Activated T-helper 1 cell treated with Interleukin-2 at 50 U/mL for 16 hours (primary cell): ENCODE measurements around the gene GRPEL1.
"Not testable (repeated sequence)": the region's sequence is repeated elsewhere in the genome, so short reads cannot be mapped to it uniquely, and the experiment has no call there.

Experiments
- DNase-seq: peaks from one replicate; pipeline ENCODE4 v3.0.0-alpha.2; 2020; ENCODE audit warnings: low read depth

GRPEL1 gene

DNA sequence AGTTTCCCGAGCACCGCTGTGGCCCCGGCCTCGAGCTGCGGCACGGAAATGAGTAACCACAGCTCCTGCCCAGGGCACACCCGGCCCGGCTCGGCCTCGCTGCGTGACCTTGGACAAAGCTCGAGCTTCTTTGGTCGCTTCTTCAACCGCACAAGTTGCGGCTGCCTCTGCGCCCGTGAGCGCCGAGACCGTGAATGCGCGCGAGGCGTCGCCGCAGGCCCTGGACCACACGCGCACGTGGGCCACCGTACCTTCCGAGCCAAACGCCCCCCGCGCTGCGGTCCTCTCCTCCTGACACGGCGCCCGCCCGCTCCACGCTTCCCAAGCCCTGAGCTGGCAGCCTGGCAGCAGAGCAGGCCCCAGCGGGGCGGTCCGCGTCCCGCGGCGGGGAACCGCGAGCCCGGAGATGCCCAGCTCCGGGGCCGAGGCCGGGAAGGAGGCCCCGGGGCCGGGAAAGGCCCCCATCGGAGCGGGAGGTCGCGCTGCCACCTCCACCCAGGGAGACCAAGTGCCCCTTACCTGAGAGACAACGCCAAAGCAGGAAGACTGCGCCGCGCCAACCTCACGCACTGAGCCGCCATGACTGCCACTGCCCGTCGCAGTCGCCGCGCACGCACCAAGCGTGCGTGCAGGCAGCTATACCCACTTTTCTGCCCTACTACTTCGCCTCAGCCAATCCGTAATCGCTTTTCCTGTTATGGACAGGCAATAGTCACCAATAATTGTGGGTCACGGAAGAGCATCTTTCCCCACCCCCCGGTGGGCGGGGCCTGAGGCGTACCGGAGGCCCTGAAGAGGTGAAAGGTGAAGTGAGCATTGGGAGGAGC is at the start of gene GRPEL1:
GRPEL1 (minus strand) TSS at position 613 of the 827 bp plus-strand sequence; CDS start at position 581, 32 bp downstream.
- peak; percentile 100 for DNase-seq

DNA sequence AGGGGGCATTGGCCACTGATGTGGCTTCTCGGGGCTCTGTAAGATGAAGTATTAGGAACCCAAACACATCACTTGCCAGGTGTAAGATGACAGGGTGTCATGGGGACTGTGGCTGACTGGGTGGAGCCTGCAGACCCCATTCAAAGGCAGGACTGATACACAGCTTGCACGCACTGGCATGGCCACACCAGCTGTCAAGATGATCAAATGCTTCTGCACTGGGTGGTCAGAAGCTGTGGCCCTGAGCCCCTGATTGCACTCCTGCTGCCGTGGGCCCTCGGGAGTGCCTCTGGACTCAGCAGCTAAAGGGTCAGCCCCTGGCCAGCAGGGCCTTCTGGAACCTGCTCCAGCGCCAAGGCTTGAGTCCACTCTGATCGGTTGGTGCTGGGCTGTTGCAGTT is 48.8 kb upstream of the GRPEL1 start:
- no peak for DNase-seq

- DNase-seq, result no peak
Observed at GRCh38 chr4:7115557-7116340, 47.9 kb upstream of the GRPEL1 start.

DNA sequence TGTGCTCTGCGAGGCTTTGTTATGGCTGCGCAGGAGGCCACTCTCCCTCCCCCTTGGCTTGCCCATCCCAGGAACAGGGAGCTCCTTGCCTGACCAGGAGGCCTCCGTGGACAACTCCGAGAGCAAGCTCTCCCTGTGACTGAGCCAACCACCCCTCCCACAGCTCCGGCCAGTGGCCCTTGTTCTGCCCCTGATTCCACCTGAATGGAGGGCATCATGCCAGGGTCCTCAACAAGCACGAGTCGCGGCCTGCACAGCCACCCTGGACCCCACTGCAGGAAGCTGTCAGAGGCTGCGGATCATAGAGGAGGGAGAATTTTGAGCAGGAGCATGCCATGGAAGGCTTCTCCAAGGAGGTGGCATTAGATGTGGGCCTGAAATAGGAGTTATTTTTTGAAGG is 44.8 kb upstream of the GRPEL1 start:
- DNase-seq, result no peak

DNA sequence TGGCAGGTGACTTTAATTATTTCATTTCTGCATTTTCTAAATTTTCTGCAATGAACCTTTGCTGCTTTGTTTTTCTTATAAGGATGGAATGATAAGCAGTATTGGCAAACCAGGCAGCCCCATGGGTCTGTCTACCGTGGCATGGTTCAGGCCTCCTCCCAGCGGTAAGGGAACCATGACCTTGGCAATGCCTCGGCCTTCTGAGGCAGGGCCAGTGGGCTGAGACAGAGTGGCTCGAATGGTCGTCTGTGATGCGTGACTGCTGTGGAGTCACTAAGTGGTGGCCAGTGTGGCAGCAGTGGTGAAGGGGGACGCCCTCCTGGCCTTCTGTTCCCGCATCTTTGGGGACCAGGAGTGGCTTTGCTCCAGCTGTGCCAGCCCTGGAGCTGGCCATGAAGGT is 43.6 kb upstream of the GRPEL1 start:
- no peak for DNase-seq

DNA sequence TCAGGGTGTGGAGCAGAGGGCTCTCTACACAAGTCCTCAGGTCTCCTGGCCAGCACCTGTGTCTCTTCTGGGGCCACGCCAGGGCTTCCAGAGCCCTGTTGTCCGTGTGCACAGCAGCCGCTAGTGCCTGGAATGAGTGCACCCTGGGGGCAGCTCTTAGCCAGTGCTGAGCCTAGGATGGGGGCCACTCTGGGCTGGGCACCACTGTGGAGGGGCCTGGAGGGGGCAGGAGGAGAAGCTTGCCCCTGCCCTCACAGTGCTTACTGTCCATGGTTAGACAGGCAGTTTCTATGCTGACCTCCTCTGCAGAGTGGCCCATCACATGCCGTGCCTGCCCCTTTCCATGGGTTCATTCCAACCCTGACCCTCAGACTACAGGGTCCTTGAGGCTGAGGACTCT is 42.7 kb upstream of the GRPEL1 start:
- no peak for DNase-seq

- DNase-seq, result no peak
Observed at GRCh38 chr4:7109169-7109568, 41.3 kb upstream of the GRPEL1 start.

GRCh38 chr4:7108660-7109059 is 40.8 kb upstream of the GRPEL1 start:
- DNase-seq, result no peak

DNA sequence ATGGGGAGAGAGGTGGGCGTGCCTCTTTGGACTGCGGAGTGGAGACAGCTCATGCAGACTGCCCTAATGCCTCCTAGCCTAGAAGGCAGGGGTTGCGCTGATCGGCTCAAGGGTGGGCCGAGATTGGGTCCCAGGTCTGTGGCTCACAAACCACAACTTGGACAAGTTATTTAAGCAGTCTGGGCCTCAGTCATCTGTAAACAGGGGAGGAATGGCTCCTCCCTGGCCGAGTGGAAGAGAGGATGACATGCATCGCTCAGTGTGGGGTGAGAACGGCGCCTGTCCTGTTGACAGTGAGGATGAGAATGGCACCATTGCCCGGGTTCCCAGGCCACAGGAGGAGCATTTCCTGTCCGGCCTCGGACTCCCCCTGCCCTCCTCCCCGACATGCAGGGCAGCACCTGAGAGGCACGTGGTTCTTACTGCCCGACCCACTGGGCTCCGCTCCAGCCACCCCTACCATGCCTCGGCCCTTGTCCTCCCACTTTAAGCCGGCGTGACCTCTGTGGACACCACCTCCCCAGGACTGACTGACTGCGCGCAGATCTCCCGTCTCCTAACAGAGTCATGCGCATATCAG is 40.3 kb upstream of the GRPEL1 start:
- no peak for DNase-seq

DNA sequence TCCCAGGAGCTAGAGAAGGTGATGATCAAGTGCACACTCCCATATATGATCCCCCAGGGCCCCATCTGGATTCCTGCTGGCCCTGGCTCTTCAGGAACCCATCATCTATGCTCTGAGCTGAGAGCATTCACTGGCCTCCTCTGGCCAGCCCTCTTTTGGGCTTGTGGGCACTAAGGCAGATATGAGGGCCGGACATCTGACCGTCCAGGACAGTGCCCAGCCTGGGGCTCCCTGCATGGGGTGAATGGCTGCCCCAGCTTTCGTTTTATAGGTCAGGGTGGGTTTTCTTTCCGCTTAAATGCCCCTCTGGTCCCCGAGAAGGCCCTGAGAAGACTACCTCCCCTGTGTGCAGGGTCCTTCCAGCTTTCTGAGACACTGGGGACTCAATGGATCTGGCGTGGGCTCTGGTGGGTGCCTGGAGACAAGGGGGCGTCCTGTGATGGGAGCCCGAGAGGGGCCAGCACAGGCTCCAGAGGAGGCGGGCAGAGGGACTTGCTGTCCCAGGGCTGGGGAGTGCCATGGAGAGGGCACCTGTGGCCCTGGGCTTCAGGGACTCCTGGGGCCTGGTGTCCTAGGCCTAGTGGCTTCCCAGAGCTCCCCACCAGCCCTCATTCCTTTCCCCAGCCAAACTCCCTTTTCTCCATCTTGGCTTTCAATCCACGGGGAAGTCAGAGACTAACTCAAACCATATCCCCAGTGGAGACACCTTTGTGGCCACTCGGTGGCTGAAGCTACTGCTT is 39.5 kb upstream of the GRPEL1 start:
- DNase-seq, result no peak

DNA sequence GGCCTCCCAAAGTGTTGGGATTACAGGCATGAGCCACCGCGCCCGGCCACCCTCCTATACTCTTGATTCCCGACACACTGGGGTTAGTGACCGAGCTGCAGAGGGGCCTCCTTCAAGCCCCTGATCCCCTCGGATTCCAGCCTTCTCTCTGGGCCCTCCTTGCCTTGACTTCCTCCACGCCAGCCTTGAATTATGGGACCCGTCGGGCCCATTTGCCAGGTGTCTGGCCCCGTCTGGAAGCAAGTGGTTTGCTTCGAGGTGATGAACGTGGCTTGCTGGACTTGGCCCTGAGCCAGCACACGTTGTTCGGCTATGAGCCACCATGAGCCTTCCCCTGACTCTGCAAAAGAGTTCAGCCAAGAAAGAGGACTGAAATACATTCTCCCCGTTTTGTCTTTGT is 37.4 kb upstream of the GRPEL1 start:
- no peak for DNase-seq

DNA sequence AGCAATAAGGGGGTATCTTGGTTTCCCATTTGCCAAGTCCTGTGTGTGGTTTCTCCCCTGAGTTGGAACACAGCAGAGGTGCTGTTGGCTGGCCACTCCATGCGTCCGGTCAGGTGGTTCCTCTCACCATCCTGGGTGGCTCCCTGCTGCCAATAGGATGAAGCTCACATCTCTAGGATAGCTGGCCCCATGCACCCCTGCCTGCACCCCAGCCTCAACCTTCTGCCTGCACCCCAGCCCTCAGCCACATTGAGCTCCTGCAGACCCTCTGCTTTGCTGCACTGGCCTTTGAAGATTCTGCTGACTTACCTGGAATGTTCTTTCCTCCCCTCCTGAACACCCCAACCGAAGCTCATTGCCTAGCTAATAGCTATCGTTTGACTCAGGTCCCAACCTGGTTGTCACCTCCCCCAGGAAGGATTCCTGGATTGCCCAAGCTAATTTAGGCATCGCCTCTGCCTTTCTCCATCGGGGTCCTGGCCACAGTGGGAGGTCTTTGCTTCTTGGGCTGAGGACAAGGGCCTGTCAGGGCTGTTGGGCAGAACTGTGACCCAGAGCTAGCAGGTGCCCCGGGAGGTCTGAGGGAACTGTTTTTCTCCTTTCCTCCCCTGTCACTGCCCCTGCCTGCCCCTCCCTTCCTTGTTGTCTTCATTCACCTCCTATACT is 36.6 kb upstream of the GRPEL1 start:
- no peak for DNase-seq

GRCh38 chr4:7103607-7104365 is 35.9 kb upstream of the GRPEL1 start:
- DNase-seq, result no peak

DNA sequence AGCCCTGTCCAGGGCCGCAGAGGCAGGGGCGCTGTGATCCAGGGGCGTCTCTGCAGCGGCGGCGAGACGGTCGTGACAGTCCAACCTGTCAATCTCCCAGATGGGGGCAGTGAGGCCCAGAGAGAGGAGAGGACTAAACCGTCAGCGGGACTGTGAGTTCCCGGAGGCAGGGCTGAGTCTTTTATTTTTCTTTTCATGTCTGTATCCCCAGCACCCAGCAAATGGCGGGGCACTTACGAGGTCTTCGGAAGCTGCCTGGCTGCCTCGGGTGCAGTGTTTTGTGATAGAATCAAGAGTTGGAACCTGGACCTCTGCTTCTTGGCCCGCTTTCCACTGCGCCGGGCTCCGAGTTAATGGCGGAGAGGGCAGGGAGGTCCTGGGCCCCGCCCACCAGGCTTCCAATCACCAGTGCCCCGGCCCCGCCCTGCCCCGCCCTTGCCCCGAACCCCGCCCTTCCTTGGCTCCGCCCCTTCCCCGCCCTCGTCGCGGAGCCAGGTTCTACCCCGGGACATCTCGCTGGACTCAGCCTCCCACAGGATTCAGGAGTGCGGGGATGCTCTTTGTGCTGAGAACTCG is 35.3 kb upstream of the GRPEL1 start:
- DNase-seq, result peak; percentile 63

DNA sequence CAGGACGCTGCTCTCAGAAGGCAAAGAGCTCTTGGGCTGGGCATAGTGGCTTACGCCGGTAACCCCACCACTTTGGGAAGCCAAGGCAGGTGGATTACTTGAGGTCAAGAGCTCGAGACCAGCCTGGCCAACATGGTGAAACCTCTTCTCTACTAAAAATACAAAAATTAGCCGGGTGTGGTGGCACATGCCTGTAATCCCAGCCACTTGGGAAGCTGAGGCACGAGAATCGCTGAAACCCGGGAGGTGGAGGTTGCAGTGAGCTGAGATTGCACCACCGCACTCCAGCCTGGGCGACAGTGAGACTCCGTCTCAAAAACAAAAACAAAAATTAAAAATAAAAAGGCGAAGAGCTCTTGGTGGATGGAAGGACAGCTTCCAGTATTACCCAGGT is 34.6 kb upstream of the GRPEL1 start:
- not testable (repeated sequence) for DNase-seq

GRCh38 chr4:7101692-7102515 is 34.0 kb upstream of the GRPEL1 start:
- DNase-seq, result peak; percentile 31

DNA sequence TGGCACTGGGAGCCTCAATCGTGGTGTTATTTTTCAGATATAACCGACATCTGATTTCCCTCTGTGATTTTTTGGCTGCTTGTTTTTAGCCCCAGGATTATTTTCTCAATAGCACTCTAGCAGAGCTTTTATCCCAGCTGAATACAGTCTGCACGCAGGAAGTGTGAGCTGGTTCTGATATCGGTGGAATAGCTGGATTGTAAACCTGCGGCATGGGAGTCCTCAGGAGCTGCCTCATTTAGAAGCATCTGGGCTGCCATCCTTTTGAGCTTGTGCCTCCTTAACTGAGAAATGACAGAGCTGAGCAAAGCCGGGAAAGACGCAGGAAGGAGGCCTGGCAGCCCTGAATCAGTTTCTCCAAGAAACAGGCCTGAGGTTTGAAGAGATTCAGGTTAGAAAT is 28.4 kb upstream of the GRPEL1 start:
- DNase-seq, result no peak

DNA sequence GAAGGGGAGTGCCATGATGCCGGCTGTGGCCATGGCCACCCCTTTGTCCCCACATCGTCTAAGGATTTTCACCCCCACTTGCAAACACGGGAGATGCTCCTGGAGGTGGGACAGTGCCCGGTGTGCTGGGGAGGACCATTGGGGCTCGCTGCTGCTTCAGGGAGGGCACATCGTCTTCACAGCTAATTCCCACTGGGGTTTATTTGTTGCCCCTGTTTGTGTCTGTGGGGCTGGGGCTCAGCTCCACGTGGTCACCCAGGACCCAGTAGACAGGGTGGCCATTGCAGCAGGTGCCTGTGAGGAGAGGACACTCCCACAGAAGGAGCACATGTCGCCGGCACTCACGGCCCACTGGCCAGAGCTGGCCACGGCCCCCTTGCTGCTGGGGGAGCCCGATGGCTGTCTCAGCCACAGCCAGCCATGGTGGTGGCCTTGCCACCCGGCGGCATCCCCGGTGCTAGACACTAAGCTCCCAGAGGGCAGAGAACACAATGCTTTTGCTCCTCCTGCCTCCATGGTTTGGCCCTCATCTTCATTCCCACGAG is 27.8 kb upstream of the GRPEL1 start:
- no peak for DNase-seq

- no peak for DNase-seq
Observed at GRCh38 chr4:7094916-7095315, 27.1 kb upstream of the GRPEL1 start.
